Eye (tissue), 1 donor: Measurements from ENCODE around the gene NUAK2.

Experiments used
- DNase-seq: peaks from one replicate; pipeline ENCODE4 v3.0.0-alpha.2; 2015

The NUAK2 gene

DNA sequence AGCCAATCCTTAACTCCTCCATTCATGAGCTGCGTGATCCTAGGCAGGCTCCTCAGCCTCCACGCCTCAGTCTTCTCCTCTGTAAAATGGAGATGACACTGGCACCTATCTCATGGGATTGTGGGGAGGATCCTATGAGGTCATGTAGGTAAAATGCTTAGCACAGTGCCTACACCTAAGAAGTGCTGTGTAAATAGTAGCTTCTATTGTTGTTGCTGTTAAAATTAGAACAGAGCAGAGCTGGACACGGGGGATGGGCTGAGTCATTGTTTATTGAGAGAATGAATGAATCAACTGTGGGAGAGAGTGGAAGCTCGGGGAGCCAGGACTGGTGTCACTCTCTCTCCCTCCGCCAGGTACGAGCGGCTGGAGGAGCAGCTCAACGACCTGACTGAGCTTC, 50.8 kb downstream of the NUAK2 start:
- DNase-seq, result no peak

DNA sequence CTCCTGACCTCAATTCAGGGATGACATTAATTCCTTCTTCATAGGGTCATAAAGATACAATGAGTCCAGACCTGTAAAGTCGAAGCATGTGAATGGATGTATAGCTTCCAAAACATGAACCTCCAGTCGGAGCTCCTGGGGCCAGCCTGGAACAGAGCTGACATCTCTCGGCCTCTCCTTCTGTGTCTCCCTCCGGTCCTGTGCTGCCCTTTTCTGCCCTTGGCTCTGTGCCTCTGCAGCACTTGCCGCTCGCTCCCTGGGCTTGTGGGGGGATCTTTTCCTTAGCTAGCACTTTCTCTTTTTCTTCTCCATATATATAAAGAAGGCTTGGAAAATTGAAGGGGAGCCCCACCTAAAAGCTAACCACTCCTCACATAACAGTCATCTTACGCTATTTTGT, 51.3 kb downstream of the NUAK2 start:
- DNase-seq, result no peak

DNA sequence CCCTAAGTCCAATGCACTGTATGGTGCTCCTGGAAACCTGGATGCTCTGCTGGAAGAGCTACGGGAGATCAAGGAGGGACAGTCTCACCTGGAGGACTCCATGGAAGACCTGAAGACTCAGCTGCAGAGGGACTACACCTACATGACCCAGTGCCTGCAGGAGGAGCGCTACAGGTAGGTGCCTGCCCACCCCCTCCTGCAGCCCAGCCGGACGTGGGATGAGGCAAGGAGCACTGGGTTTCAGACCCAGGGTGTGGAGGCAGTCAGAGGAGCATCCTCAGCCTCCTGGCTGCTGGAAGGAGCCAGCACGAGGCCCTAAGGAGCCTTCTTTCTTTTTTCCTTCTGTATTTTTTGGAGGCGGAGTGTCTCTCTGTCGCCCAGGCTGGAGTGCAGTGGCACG, 51.8 kb downstream of the NUAK2 start:
- no peak for DNase-seq

DNA sequence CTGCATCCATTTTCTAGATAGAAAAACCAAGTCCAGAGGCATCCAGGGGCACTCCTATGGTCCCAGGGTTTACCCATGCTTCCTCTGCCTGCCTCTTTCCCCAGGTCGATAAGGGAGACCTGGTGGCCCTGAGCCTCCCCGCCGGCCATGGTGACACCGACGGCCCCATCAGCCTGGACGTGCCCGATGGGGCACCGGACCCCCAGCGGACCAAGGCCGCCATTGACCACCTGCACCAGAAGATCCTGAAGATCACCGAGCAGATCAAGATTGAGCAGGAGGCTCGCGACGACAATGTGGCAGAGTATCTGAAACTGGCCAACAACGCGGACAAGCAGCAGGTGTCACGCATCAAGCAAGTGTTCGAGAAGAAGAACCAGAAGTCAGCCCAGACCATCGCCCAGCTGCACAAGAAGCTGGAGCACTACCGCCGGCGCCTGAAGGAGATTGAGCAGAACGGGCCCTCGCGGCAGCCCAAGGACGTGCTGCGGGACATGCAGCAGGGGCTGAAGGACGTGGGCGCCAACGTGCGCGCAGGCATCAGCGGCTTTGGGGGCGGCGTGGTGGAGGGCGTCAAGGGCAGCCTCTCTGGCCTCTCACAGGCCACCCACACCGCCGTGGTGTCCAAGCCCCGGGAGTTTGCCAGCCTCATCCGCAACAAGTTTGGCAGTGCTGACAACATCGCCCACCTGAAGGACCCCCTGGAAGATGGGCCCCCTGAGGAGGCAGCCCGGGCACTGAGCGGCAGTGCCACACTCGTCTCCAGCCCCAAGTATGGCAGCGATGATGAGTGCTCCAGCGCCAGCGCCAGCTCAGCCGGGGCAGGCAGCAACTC, 52.5 kb downstream of the NUAK2 start:
- DNase-seq, result no peak

DNA sequence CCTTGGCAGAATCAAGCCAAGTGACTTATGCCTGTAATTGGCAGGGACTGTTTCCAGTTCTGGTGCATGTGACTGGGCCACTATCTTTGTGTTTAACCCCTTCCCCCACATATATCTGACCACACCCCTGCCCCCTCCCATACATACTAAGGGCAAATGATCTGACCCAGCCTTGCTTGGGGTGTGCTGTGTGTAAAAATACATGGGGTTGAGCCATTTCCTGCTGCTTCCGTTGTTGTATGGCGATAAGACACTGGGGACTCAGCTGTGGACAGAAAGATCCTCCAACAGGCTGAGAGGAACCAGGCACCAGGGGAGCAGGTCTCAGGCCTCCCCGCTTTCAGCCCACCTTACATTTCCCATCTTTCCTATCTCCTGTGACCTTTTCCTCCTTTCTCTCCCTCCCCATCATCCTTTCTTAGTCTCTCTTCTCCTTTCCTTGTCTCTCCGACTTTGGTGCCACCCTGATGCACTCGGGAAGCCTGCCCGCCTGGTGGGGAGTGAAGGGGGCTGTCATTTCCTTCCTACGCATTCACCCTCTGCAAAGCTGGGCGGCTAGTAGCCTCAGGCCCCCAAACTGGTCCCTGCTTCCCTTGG, 54.1 kb downstream of the NUAK2 start:
- no peak for DNase-seq

DNA sequence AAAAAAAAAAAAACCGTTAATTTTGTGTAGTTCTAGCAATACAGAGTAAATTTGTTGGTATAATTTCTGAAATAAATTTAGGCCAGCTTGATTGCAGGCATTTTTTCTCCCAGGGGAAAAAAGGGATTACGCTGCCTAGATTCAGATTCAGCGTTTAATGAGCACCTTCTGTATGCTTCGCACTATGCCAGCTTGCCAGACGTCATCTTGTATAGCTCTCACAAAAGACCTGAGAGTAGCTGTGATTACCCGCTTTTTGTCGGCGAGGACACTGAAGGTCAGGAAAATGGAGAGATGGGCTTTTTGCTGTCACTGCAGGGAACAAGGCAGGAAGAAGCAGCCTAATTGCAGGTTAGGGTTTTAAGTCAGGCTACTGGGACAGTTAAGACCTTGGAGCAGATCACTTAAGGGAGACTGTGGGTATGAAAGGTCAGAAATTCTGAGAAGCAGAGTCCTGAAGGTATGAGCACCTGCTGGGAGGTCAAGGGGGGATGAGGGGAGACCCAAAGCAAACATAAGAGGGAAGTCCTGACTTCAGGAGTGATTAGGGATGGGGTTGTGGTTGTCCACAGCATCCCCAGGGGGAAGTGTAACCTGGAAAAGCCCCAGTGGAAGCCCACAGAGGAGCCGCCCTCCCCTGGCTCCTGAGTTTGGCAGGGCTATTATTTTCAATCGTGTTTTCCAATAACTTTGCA, 54.8 kb downstream of the NUAK2 start:
- no peak for DNase-seq

DNA sequence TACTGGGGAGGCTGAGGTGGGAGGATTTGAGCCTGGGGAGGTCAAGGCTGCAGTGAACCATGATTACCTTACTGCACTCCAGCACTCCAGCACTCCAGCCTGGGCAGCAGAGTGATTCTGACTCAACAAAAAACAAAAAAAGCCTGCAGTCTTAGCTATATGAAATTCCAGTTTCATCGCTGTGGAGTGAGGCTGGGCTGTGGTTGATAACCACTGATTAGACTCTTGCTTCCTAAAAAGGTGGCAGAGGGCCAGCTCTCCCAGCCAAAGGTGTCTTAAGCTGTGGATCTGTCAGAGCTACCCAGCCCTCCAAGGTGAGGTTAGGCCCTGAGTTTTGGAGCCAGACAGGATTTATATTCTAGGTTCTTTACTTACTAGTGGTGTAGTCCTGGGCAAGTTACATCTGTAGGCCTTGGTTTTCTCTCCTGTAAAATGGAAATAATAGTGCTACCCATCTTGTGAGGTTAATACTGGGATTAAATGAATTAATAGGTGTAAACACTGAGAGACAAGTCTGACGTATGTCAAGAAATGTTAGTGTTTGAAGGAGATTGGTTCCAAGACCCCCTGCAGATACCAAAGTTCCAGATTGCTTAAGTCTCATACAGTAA, 57.9 kb downstream of the NUAK2 start:
- DNase-seq, result no peak

DNA sequence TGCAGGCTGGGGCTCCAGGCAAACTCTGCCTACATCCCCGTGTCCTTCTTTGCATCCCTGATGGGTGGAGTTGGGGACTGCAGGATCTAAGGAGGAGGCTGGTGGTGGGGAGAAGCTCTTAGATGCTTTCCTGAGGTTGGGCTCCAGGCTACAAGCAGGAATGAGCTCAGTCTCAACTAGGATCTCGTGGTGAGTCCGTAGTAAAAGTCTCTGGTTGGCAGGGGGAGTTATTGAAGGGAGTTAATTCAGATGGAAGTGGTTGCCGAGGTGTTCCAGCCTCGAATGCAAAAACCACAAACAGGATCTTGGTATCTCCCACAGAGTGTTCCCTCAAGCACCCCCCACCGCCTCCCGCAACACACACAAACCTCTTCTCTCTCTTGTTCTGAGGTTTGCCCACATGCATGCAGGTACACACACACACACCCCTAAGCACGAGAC, 58.8 kb downstream of the NUAK2 start:
- DNase-seq, result no peak

DNA sequence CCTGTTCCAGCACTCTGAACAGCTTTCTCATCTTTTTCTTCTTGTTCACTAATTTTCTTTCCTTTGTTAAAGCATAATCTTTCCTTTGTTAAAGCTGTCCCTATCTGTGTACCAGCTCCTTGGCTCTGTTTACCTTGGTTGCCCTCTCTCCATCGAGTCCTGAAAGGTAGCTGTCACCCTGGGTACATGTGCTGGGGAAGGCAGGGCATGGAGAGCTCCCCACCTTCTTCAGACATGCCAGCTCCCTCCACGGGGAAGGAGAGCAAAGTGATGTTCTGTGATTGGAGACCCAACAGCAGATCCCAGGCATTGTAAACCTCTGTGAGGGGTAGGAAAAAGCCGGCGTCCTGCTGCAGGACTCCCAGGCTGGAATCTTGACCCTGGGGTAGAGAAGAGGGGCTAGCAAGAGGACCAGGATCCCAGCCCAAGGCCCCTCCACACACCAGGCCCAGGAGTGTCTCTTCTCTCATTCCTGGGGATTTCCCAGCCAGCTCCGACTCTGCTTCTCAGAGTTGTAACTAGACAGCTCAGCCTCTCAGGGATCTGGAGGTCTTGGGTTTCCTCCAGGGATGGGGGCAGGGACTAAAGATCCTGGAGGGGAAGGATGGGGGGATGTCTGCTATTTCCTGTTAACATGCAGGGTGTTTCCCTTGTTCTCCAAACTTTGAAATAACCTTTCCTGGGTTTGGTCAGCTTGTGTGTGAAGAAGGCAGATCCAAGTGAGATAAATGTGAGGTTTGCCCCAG, 59.4 kb downstream of the NUAK2 start:
- no peak for DNase-seq

DNA sequence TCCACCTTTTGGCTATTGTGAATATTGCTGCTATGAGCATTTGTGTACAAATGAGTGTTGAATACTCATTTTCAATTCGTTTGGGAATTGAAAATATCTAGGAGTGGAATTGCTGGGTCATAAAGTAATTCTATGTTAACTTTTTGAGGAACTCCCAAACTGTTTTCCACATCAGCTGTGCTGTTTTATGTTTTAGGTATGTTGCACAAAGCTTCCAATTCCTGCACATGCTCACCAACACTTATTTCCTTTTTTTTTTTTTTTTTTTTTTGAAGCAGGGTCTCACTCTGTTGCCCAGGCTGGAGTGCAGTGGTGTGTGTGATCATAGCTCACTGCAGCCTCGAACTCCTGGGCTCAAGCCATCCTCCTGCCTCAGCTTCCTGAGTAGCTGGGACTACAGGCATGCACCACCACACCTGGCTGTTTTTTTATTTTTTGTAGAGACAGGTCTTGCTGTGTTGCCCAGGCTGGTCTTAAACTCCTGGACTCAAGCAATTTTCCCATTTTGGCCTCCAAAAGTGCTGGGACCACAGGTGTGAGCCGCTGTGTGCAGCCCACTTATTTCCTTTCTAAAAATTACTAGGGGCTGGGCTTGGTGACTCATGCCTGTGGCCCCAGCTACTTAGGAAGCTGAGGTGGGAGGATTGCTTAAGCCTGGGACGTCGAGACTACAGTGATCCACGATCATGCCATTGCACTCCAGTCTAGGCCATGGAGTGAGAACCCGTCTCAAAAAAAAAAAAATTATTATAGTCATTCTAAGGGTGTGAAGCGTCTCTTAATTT, 60.4 kb downstream of the NUAK2 start:
- DNase-seq, result no peak

DNA sequence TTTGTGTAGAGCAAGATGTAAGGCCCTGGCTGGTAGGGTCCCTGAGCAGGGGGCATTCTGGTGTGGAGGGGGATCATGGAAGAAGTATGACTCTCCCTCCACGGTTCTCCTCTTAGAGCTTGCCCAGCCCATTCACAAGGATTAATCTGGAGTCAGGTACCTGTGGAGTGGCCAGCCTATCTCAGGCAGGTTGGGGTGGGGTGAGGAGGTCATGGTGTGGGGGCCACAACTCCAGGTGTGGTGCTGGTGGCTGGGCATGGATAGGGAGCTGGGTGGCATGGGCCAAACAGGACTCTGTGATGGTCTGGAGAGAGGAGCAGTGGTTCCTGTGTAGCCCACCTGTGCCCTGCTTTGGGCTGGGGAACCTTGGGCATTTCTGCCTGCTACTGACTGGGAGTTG, 61.5 kb downstream of the NUAK2 start:
- no peak for DNase-seq

DNA sequence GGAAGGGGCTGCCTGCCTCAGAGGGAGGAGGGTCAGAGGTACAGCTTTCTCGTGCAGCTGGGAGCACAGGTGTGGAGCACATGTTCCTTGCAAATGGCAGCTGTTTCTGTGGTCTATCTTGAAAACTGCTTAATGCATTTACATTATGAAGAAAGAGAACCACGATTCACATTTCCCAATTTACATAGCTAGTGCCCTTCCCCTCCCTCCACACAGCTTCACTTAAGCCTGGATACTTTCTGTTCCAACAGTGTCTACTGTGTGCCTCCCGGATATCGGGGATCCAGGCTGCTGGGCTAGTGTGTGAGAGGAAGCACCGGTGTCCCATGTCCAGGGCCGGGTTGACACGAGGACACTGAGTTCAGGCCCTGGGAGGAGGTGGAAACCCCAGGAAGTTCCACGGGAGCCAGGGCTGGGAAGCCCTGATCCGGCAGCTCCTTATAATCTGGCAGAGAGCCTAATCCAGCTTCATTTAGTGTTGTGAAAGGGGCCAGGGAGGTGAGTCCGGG, 62.2 kb downstream of the NUAK2 start:
- peak; percentile 65 for DNase-seq

DNA sequence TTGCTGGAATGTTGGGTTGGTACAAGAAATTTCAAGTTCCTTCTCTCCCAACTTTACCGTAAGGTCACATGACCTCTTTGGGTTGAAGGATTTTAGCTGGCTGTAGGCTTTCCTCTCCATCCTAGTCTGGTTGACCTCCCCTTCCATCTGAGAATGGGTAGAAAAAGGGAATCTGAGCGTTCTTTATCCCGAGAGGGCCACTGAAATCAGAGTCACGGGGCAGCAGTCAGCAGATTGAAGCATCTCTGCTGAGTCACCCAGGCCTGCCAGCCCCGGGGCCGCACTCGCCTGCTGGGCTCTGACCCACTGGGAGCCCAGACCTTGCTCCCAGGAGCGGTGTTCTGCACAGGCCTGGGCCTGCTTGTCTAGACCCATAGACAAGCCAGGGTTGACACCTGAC, 62.8 kb downstream of the NUAK2 start:
- no peak for DNase-seq

DNA sequence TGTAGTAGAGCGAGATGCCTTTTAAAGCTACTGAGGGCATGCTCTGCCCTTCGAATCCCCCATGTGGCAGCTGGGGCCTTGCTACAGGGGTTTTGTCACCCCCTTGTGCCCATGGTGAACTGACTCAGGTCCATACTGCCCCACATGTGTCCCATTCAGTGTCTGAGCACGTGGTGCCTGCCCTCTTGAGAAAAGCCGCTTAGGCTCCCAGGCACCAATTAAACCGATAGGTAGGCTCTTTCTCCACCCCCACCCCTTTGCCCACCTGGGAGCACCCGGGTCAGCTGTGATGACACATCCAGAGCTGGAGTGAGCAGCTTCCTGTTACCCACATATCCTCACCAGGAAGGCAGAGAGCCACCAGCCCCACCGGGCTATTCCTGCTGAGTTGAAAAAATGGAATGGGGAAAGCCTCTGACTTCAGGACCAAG, 63.3 kb downstream of the NUAK2 start:
- no peak for DNase-seq

DNA sequence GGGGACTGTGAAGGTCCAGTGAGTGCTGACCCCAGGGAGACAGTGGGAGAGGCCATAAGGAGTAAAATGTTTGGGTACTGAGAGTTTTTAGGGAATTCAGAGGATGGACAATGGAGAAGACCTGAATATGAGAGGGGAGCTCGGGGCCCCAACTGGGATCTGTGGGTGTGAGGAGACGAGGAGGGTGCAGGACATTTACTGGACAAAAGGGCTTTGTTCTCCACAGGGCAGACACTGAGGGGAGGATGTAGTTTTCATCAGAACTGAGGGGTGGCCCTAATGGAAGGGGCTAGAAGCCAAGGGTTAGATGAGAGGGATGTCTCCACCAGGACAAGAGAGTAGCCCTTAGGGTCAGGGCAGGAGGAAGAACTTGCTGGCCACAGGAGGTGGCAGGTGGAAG, 63.8 kb downstream of the NUAK2 start:
- DNase-seq, result no peak

DNA sequence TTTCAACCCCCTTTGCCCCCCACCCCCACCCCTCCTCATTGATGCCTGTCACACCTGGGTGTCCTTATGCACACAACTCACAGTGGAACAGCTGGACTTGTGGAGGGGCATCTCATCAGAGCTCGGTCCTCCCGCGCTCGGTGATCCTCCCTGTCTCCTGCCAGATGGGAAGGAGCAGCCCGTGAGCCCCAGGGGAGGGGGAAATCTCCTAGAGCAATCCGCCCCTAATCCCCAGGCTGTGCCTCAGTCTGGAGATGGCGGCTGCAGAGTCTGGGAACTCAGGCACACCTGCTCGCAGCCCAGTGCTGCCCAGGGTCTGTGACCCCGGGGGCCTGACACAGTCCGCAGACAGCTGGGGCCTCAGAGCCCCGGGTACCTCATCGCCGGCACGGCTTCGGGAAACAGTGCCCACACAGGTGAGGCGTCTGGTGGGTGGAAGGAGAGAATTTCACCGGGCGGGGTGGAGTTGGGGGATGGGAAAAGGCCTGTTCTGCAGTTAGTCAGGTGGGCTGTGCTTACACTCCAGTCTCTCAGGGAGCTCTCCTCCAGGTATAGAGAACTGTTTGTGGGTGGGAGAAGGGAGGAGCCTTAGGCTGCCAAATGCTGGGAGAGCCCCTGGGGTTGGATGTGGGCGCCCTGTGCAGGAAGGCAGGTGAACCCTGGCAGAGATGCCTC, 64.5 kb downstream of the NUAK2 start:
- no peak for DNase-seq

DNA sequence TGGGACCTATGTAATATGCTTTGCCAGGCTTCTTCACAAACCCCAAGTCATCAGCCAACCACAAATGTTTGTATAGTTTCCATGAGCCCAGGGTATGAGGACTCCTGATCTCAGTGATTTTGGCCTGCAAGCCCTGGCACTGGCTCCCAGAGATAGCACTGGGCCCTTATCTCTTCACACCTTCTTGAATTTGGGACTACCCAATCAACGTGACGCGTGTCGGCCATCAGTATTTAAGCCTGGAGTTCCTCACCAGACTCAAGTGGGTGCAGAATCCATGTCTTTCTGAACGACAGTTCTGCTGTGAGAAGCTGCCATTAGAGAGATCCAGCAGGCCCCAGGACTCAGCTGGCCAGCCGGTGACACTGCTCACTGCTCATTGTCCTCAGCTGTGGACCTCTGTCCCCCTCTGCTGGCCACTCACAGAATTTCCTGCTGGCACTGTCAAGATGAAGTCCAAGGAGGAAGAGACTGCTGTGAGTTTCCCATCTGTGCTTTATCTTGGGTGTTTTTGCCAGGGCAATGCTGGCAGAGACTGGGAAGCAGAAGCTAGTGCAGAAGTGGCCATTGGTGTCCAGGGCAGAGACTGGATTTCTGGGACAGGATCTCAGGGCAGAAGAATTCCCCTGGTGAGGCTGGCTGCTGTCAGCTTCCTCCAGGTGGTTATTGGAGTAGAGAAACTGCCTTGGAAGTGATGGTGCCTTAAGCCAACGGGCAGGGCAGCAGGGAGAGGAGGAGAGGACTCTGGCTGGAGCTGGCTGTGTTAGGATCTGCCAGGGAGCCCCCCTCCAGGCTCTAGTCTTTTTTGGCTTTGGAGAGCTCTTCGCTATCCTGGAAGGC, 65.4 kb downstream of the NUAK2 start:
- peak; percentile 97 for DNase-seq
